GM18951 (cell line): ENCODE data around the gene ATP7B.
A peak's percentile ranks its signal among the peaks of the same experiment; 100 is the strongest.

Experiments used
- POLR2A ChIP-seq: IDR thresholded peaks from 4 replicates; pipeline ENCODE4 v1.6.1; 2011; ENCODE audit warnings: mild to moderate bottlenecking; ENCODE audit not compliant: insufficient read length, insufficient read depth; ENCODE audit errors: extremely low read depth
- in situ Hi-C: fragments of 300-500 bp; cut with MboI; formaldehyde crosslinking; loops from one replicate; pipeline ENCODE4 v1.12.0; 2022; ENCODE audit warnings: low sequenced_read_pairs, mixed read lengths, inconsistent platforms; ENCODE audit not compliant: unreplicated experiment

ATP7B gene

GRCh38 chr13:52025475-52026245, 14.4 kb upstream of the ATP7B start:
- in situ Hi-C loops: no loop called here
- no peak for TF ChIP-seq POLR2A

GRCh38 chr13:52024481-52024880, 13.2 kb upstream of the ATP7B start, which contains the start of gene UTP14C:
Gene UTP14C, plus strand, starts transcription at chr13:52024691. Its CDS starts 4,114 bp downstream, at chr13:52028805.
- no peak for TF ChIP-seq POLR2A
- in situ Hi-C loops: no loop called here

GRCh38 chr13:52022356-52022755, 11.1 kb upstream of the ATP7B start:
- TF ChIP-seq POLR2A: no peak
- in situ Hi-C loops: no loop called here

GRCh38 chr13:52020191-52020590, 8.9 kb upstream of the ATP7B start:
- no peak for TF ChIP-seq POLR2A
- in situ Hi-C loops: no loop called here

GRCh38 chr13:52016296-52016695, 5.0 kb upstream of the ATP7B start:
- no peak for TF ChIP-seq POLR2A
- in situ Hi-C loops: no loop called here

- TF ChIP-seq POLR2A: no peak
- in situ Hi-C loops: no loop called here
These were observed 1.2 kb upstream of the ATP7B start for GRCh38 chr13:52012512-52012836.

- peak; percentile 84 for TF ChIP-seq POLR2A
- in situ Hi-C loops: no loop called here
These were observed 622 bp upstream of the ATP7B start, which contains the start of gene ALG11 for GRCh38 chr13:52011632-52012511. Gene ALG11, plus strand, starts transcription at chr13:52012398. Its CDS starts 21 bp downstream, at chr13:52012419.

GRCh38 chr13:52009946-52010345, 1.3 kb downstream of the ATP7B start:
- in situ Hi-C loops: no loop called here

GRCh38 chr13:52006523-52007245, 4.6 kb downstream of the ATP7B start:
- TF ChIP-seq POLR2A: no peak
- in situ Hi-C loops: no loop called here

More at GRCh38 chr13:52009946-52010345, 1.3 kb downstream of the ATP7B start:
- no peak for TF ChIP-seq POLR2A

- in situ Hi-C loops: no loop called here
- no peak for TF ChIP-seq POLR2A
These were observed 5.3 kb downstream of the ATP7B start for GRCh38 chr13:52005841-52006522.

- in situ Hi-C loops: no loop called here
These were observed 6.6 kb downstream of the ATP7B start for GRCh38 chr13:52004511-52005170.

GRCh38 chr13:52003541-52003940, 7.7 kb downstream of the ATP7B start:
- in situ Hi-C loops: no loop called here
- no peak for TF ChIP-seq POLR2A

More at GRCh38 chr13:52004511-52005170, 6.6 kb downstream of the ATP7B start:
- TF ChIP-seq POLR2A: no peak
